K562 (cell line): ENCODE data around the gene B2M. TPM values are rescaled to one million over a fixed set of nuclear protein-coding genes. Genes with fewer than 3 reads are reported as not detected.
"Not testable (repeated sequence)": the region's sequence is repeated elsewhere in the genome, so short reads cannot be mapped to it uniquely, and the experiment has no call there.

ENCODE experiments used
- ATF1 ChIP-seq, 2 experiments: fragments of 450-650 bp in 1 of 2; IDR thresholded peaks; 2 replicates each; pipeline ENCODE4 v1.6.1; 2016; ENCODE audit warnings: missing compliant biosample characterization in 1 of 2, missing genetic modification characterization in 1 of 2
- ELF1 ChIP-seq: fragments of 200-800 bp; sonication (Bioruptor generic); IDR thresholded peaks from 2 replicates; pipeline ENCODE4 v1.6.1; 2016; ENCODE audit warnings: missing genetic modification characterization, missing compliant biosample characterization
- EP300 ChIP-seq: IDR thresholded peaks from 2 replicates; pipeline ENCODE4 v1.6.1; 2012; ENCODE audit warnings: low read length, improper control_type of control experiment
- LEF1 ChIP-seq: fragments of 450-650 bp; IDR thresholded peaks from 2 replicates; pipeline ENCODE4 v1.6.1; 2016; ENCODE audit warnings: mild to moderate bottlenecking
- MTA3 ChIP-seq: fragments of 450-650 bp; formaldehyde crosslinking; IDR thresholded peaks from 2 replicates; pipeline ENCODE4 v1.6.1; 2017; ENCODE audit warnings: mild to moderate bottlenecking, borderline replicate concordance
- MYC ChIP-seq, 2 experiments: fragments of 250-450 bp in 1 of 2; sonication (Bioruptor Pico) in 1 of 2; IDR thresholded peaks; 2 replicates each; pipeline versions ENCODE4 v1.5.1 to v1.6.1; 2012 to 2021; ENCODE audit warnings: low read depth in 2 of 2, borderline replicate concordance in 1 of 2, improper control_type of control experiment in 1 of 2, low read length in 1 of 2, mild to moderate bottlenecking in 1 of 2, moderate library complexity in 1 of 2
- NR2C1 ChIP-seq, 2 experiments: fragments of 450-650 bp; IDR thresholded peaks; 2 replicates each; pipeline ENCODE4 v1.6.1; 2017; ENCODE audit warnings: mild to moderate bottlenecking in 2 of 2, antibody characterized with exemption in 1 of 2, inconsistent platforms in 1 of 2, missing compliant biosample characterization in 1 of 2, missing genetic modification characterization in 1 of 2
- NR2C2 ChIP-seq, 2 experiments: fragments of 200-800 bp in 1 of 2; sonication (Bioruptor generic) in 1 of 2; sonication (generic) in 1 of 2; formaldehyde crosslinking in 1 of 2; IDR thresholded peaks; 2 replicates each; pipeline versions ENCODE4 v1.6.1 to v1.8.0; 2016 to 2022; ENCODE audit warnings: mild to moderate bottlenecking in 1 of 2, missing compliant biosample characterization in 1 of 2, missing genetic modification characterization in 1 of 2, missing genetic modification reagents in 1 of 2
- POLR2AphosphoS5 ChIP-seq: IDR thresholded peaks from 2 replicates; pipeline ENCODE4 v1.6.1; 2011; ENCODE audit warnings: mild to moderate bottlenecking, low read depth, low read length, moderate library complexity; ENCODE audit not compliant: control insufficient read depth, insufficient read depth
- RNF2 ChIP-seq: sonication (generic); IDR thresholded peaks from 2 replicates; pipeline ENCODE4 v1.6.1; 2016
- YY1 ChIP-seq, 3 experiments: IDR thresholded peaks; 2 replicates each; pipeline ENCODE4 v1.6.1; 2011; ENCODE audit warnings: low read length in 2 of 3, mild to moderate bottlenecking in 2 of 3, moderate library complexity in 2 of 3, borderline replicate concordance in 1 of 3, control low read depth in 1 of 3, low read depth in 1 of 3; ENCODE audit not compliant: insufficient read depth in 3 of 3, insufficient replicate concordance in 2 of 3, control insufficient read depth in 1 of 3, insufficient read length in 1 of 3; ENCODE audit errors: extremely low read depth in 1 of 3
- ZNF232 ChIP-seq: sonication (generic); formaldehyde crosslinking; IDR thresholded peaks from 2 replicates; pipeline ENCODE4 v1.8.0; 2022; ENCODE audit warnings: mild to moderate bottlenecking, missing genetic modification reagents
- ZNF592 ChIP-seq: fragments of 450-650 bp; IDR thresholded peaks from 2 replicates; pipeline ENCODE4 v1.6.1; 2017; ENCODE audit warnings: antibody characterized with exemption, mild to moderate bottlenecking
- polyA plus RNA-seq, 8 experiments: library from polyadenylated mRNA; depleted of rRNA in 4 of 8; stranded (reverse) in 5 of 8; unstranded in 3 of 8; fragments of >200 nt; fragmentation: Nextera tagmentation in 2 of 8; fragmentation: Illumina TruSeq in 1 of 8; extraction: Ambion mirVana in 2 of 8; extraction: Trizol in 1 of 8; gene quantifications; 2 replicates each; pipeline versions ENCODE4 v1.2.1 to v1.2.3, GENCODE V29; 2011 to 2014; ENCODE audit warnings: inconsistent platforms in 1 of 8, missing spikeins in 1 of 8
- total RNA-seq, 7 experiments: library from RNA; depleted of rRNA in 6 of 7; stranded (reverse); fragments of >200 nt in 6 of 7; fragmentation: Illumina TruSeq in 2 of 7; extraction: Trizol in 2 of 7; gene quantifications; 2 replicates each; pipeline versions ENCODE4 v1.2.1 to v1.2.3, GENCODE V29; 2011 to 2021; ENCODE audit warnings: low replicate concordance in 1 of 7

The B2M gene
- total and polyA plus RNA-seq, 9 of the 15 experiments (the other 6 are each of a cell fraction or from before 2014, with no cell fraction given) = 460 to 3,138 (median 1,032) TPM

DNA sequence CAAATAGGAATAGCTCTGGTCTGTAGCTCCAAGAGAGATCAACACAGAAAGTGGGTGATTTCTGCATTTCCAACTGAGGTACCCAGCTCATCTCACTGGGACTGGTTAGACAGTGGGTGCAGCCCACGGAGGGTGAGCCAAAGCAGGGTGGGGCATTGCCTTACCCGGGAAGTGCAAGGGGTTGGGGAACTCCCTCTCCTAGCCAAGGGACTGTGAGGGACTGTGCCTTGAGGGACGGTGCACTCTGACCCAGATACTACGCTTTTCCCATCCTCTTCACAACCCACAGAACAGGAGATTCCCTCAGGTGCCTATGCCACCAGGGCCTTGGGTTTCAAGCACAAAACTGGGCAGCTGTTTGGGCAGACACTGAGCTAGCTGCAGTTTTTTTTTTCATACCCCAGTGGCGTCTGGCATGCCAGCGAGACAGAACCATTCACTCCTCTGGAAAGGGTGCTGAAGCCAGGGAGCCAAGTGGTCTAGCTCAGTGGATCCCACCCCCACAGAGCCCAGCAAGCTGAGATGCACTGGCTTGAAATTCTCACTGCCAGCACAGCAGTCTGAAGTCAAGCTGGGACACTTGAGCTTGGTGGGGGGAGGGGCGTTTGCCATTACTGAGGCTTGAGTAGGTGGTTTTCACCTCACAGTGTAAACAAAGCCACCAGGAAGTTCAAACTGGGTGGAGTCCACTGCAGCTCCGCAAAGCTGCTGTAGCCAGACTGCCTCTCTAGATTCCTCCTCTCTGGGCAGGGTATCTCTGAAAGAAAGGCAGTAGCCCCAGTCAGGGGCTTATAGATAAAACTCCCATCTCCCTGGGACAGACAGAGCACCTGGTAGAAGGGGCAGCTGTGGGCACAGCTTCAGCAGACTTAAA, 28.3 kb upstream of the B2M start (continued):
- TF ChIP-seq MYC (IDR thresholded peaks at IDR 0.05; ENCODE audit: low read depth, low read length) (0 out of 2 replicates have a peak, but pooled peaks have one; percentile 15), MYC (CRISPR knock-in tag; IDR thresholded peaks at IDR 0.05; ENCODE audit: borderline replicate concordance, low read depth) (0 out of 2 replicates have a peak, but pooled peaks have one; percentile 27), EP300 (peak; percentile 64; the same call in 1 of the 2 replicates), YY1 (IDR thresholded peaks at IDR 0.05; ENCODE audit: borderline replicate concordance in 1 of 3, control insufficient read depth in 1 of 3, extremely low read depth in 1 of 3, insufficient read depth in 3 of 3, insufficient read length in 1 of 3, insufficient replicate concordance in 2 of 3, low read depth in 1 of 3, low read length in 2 of 3) (peak in 2 of 3 experiments; percentile 22 to 47), ELF1 (peak; percentile 36; the same call in 1 of the 2 replicates), POLR2AphosphoS5 (peak; percentile 40; the same call in 1 of the 2 replicates), MTA3 (0 out of 2 replicates have a peak, but pooled peaks have one; percentile 36), NR2C1 (IDR thresholded peaks at IDR 0.05) (peak; percentile 46; the same call in 1 of the 2 replicates), NR2C1 (tag; IDR thresholded peaks at IDR 0.05) (peak; percentile 54; the same call in 1 of the 2 replicates), LEF1 (peak; percentile 98), NR2C2 (tag; IDR thresholded peaks at IDR 0.05) (peak; percentile 81), ATF1 (tag; IDR thresholded peaks at IDR 0.05) (peak; percentile 40; the same call in 1 of the 2 replicates), RNF2 (peak; percentile 88), ZNF232 (CRISPR knock-in tag) (0 out of 2 replicates have a peak, but pooled peaks have one; percentile 19), ZNF592 (peak; percentile 77)
- not testable (repeated sequence) for TF ChIP-seq NR2C2, ATF1 (CRISPR knock-in tag; IDR thresholded peaks at IDR 0.05)
